ENCODE results near the gene ZNF335.

ZNF335 gene

GRCh38 chr20:45950330-45950646 lies 21.7 kb downstream of the ZNF335 start:
- no peak for DNase-seq

- DNase-seq: no peak
These were observed 22.3 kb downstream of the ZNF335 start for GRCh38 chr20:45949542-45950329.

GRCh38 chr20:45948742-45949541 lies 23.1 kb downstream of the ZNF335 start:
- no peak for DNase-seq

DNA sequence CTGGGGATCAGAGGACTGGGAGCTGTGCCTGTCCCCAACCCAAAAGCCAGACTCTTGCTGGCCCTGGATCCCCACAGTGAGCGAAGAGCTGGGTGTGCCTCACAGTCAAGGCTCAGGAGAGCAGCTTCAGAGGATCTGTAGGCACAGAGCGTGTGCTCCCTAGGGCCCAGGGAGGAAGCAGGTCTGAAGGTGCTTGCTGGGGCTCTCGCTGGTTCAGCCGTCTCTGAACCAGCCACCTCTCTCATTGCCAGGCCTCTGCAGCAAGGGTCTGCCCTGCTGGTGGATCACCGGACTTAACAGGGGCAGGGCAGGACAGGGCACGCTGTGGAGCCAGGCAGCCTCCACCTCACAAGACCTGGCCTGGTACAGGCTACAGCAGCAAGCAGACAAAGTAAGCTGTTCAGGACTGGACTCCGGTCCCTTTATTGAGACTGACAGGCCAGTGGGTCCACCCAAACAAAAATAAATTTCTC lies 23.7 kb downstream of the ZNF335 start:
- no peak for DNase-seq

GRCh38 chr20:45947110-45947866 lies 24.7 kb downstream of the ZNF335 start:
- DNase-seq: no peak

GRCh38 chr20:45946149-45946970 lies 25.6 kb downstream of the ZNF335 start:
- DNase-seq: no peak

DNA sequence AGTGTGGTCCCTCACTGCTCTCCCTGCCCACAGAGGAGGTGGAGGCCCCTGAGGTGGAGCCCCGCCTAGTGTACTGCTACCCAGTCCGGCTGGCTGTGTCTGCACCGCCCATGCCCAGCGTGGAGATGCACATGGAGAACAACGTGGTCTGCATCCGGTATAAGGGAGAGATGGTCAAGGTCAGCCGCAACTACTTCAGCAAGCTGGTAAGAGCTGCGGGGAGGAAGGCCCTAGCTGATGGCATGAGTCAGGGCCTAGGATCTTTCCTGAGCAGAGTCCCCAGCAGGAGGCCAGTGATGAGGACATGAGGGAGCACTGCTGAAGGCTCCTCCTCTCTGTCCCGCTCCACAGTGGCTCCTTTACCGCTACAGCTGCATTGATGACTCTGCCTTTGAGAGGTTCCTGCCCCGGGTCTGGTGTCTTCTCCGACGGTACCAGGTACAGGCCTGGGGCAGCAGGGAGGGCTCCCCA lies 26.3 kb downstream of the ZNF335 start:
- no peak for DNase-seq

DNA sequence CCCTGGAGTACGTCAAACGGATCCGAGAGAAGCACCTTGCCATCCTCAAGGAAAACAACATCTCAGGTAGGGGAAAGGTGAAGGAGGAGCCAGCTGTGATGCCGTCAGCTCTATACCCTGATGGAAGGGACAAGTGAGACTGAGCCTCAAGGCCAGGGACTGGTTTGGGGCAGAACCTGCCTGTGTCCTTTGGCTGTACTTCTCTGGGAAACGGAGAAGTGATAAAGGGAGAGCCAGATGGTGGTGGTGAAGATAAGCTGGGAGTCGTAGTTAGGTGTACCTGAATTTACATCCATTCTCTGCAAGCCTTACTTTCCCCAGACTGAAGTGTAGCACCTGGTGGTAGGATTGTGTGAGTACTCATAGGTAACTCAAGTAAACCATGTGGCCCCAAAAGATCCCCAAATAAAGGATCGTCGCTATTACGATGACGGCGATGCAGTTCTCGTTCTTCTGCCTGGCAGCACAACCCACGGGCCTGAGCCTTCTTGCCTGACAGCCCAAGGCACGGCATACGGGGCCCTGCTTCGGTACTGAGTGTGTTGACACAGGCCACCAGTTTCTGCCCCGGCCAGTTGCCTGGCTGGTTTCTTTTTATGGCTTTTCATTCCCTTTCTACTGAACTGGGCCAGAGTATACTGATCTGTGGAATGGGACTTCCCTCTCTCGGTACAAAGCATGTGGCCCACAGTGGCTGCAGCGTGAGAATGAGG lies 26.9 kb downstream of the ZNF335 start:
- no peak for DNase-seq

GRCh38 chr20:45944151-45944964 lies 27.6 kb downstream of the ZNF335 start:
- no peak for DNase-seq

- no peak for DNase-seq
These were observed 28.4 kb downstream of the ZNF335 start for GRCh38 chr20:45943613-45944012.

DNA sequence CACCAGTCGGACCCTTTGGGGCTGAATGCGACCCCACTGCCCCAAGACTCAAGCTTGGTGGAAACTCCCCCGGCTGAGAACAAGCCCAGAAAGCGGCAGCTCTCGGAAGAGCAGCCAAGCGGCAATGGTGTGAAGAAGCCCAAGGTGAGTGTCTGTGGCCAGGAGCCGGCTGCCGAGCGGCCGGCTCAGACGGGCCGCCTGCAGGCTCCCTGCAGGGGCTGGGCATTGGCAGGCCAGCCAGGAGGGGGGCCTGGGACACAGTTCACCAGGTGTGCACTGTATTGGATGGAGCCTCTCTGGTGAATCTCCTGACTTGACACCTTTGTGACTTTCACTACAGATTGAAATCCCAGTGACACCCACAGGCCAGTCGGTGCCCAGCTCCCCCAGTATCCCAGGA lies 31.5 kb downstream of the ZNF335 start:
- DNase-seq: no peak

- no peak for DNase-seq
These were observed 31.9 kb downstream of the ZNF335 start for GRCh38 chr20:45940053-45940452.

DNA sequence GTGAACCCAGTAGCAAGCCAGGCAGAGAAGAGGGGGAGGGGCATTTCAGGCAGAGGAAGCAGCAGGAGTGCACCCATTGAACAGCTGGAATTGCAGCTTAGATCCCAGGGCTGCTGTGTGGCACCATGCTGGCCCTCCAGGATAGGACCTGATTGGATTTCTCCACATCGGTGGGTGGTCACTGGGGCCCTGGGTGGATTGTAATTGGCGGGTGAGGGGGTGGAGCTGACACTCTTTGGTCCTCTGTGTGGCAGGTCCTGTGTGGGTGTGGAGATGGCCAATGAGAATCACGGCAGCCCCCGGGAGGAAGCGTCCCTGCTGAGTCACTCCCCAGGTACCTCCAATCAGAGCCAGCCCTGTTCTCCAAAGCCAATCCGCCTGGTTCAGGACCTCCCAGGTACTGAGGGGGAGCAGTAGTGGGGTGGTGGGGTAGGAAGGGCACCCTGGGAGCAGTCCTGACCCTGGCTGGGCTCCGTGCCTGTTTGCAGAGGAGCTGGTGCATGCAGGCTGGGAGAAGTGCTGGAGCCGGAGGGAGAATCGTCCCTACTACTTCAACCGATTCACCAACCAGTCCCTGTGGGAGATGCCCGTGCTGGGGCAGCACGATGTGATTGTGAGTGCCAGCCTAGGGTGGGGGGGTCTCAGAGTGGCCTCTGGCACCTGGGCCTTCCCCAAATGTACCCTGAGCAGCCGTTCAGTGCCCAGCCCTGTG lies 33.1 kb downstream of the ZNF335 start:
- no peak for DNase-seq

GRCh38 chr20:45937765-45938164 lies 34.2 kb downstream of the ZNF335 start:
- no peak for DNase-seq

GRCh38 chr20:45935416-45936046 lies 36.5 kb downstream of the ZNF335 start:
- no peak for DNase-seq

DNA sequence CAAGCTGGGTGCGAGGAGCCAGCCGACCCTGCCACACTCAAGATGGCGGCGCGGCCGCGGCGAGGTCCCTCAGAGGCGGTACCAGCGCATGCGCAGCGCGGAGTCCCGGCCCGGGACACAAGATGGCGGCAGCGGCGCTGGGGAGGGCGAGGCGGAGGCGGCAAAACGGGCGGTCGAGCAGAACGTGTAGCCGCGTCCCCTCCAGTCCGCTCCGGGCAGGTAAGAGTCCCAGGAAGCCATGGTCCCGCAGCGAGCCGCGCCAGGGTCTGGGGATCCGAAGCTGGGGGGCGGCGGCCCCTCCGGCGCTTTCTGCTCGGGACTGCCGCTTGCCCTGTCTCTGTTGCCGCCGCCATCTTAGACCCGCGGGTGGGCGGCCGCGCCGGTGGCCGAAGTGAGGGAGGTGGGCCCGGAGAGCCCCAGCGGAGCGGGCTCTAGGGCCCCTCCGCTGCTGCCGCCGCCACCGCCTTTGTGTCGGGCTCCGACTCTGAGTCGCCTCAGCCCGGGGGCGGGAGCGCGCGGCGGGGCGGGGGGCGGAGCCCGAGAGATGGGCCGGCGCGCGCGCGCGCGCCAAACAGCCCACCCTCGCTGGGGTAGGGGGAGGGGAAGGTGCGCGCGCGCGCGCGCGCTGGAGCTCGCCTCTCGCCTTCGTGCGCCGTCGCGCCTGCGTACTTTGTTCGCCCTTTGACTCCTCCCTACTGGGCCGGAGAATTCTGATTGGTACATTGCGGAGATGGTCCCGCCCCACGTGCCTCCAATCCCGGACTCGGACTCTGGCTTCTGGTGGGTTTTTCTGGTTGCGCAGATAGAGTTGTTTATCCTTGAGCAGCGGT lies 37.2 kb downstream of the ZNF335 start, which contains the start of gene PCIF1:
TSS of gene PCIF1 (plus strand) at position 98 of the 830 bp plus-strand sequence. CDS start 4,317 bp downstream, outside the sequence.
- peak; percentile 99 for DNase-seq

DNA sequence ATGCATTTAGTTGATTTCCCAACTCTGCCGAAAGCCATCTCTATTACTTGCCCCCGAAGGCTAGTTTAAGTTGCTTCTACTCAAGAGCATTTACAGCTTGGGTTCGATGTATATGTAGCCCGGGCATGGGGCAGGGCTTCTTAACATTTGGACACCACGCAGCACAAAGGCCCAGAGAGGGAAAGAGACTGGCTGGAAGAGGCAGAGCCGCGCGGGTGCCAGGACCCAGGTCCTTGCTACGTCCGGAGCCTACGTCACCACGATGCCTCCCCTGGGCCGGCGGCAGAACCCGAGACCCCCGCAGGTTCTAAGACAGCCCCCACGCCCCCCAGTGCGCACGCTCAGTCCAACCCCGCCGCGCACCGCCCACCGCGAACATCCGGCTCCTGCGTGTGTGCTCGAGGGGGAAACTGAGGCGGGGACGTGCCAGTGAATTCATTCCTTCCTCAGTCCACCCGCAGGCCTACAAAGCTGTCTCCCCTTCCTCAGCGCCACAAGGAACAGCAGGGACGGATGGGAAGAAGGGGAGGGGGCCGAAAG lies 37.9 kb downstream of the ZNF335 start:
- no peak for DNase-seq
